K562 (cell line): ENCODE results near the gene SLC30A9. TPM values are rescaled to one million over a fixed set of nuclear protein-coding genes. Genes with fewer than 3 reads are reported as not detected.

Experiments
- ATAC-seq: fragments of 200-7000 bp; cut with Tn5 transposase; 3 replicates; pipeline ENCODE4 v1.9.1; 2020; ENCODE audit warnings: moderate library complexity
- BruUV-seq: library from RNA; stranded (reverse); fragments of 400-500 nt; replicated peaks from 2 replicates; lab custom pipeline; 2021; lab: Mats Ljungman, UMichigan
- CTCF ChIA-PET: fragments of 300-600 bp; formaldehyde crosslinking; extraction: SDS; loops from one replicate; lab custom pipeline; 2021; ENCODE audit warnings: low intra/inter-chr PET ratio; lab: Yijun Ruan, JAX
- POLR2A ChIA-PET: fragments of 300-600, 350-650 bp; sonication (Branson Sonifier 250); formaldehyde crosslinking; extraction: SDS; loops from one replicate; lab custom pipeline; 2021; ENCODE audit warnings: antibody characterized with exemption, inconsistent platforms; lab: Yijun Ruan, JAX
- DNase-seq, 4 experiments: peaks; one replicate each; pipeline versions ENCODE4 v3.0.0 to v3.0.0-alpha.2; 2011 to 2018; ENCODE audit warnings: low spot score in 3 of 4, mixed read lengths in 3 of 4; ENCODE audit errors: extremely low read depth in 1 of 4
- FAIRE-seq: peaks from 2 replicates; lab custom pipeline; 2011; peaks lifted over from hg19 to GRCh38; lab: Jason Lieb, UNC
- H2AFZ ChIP-seq: 2 replicates; pipeline ENCODE4 v1.6.0; 2011; ENCODE audit warnings: low read depth, low read length, control low read depth, inconsistent platforms
- H3K27ac ChIP-seq: fragments of 200-600 bp; 3 replicates; pipeline ENCODE4 v1.8.0; 2011; ENCODE audit warnings: low read depth, mild to moderate bottlenecking, control low read depth, inconsistent platforms, low read length, moderate library complexity, mixed read lengths; ENCODE audit errors: extremely low read depth
- H3K27me3 ChIP-seq, 2 experiments: fragments of 300-600 bp in 1 of 2; 2 replicates in 1 of 2; 3 replicates in 1 of 2; pipeline versions ENCODE4 v1.6.0 to v1.8.0; 2011; ENCODE audit warnings: inconsistent platforms in 2 of 2, low read length in 2 of 2, mild to moderate bottlenecking in 1 of 2, mixed read lengths in 1 of 2, moderate library complexity in 1 of 2; ENCODE audit not compliant: control insufficient read depth in 2 of 2, insufficient read depth in 2 of 2
- H3K36me3 ChIP-seq: fragments of 300-600 bp; 3 replicates; pipeline ENCODE4 v1.8.0; 2011; ENCODE audit warnings: mild to moderate bottlenecking, low read length, inconsistent platforms; ENCODE audit not compliant: control insufficient read depth, insufficient read depth
- H3K4me1 ChIP-seq, 2 experiments: fragments of 200-600 bp in 1 of 2; replicated peaks in 1 of 2; 2 replicates in 1 of 2; 3 replicates in 1 of 2; pipeline versions ENCODE4 v1.5.1 to v1.8.0; 2011; ENCODE audit warnings: inconsistent platforms in 2 of 2, low read length in 2 of 2, mild to moderate bottlenecking in 1 of 2, mixed read lengths in 1 of 2, moderate library complexity in 1 of 2; ENCODE audit not compliant: control insufficient read depth in 2 of 2, insufficient read depth in 2 of 2
- H3K4me2 ChIP-seq: 2 replicates; pipeline ENCODE4 v1.6.1; 2011; ENCODE audit warnings: low read length, control low read depth, inconsistent platforms, mixed read lengths; ENCODE audit not compliant: insufficient read depth
- H3K4me3 ChIP-seq: fragments of 200-600 bp; sonication (generic), shearing (Covaris generic); 2 replicates; pipeline ENCODE4 v1.5.1; 2016; ENCODE audit warnings: control low read depth, inconsistent platforms
- H3K79me2 ChIP-seq: fragments of 200-600 bp; 3 replicates; pipeline ENCODE4 v1.8.0; 2011; ENCODE audit warnings: low read length, inconsistent platforms; ENCODE audit not compliant: control insufficient read depth, insufficient read depth
- H3K9ac ChIP-seq, 2 experiments: 2 replicates each; pipeline versions ENCODE4 v1.6.0 to v1.6.1; 2011; ENCODE audit warnings: low read depth in 2 of 2, low read length in 2 of 2, control low read depth in 1 of 2, inconsistent platforms in 1 of 2, mild to moderate bottlenecking in 1 of 2, mixed read lengths in 1 of 2; ENCODE audit not compliant: insufficient read depth in 1 of 2
- H3K9me1 ChIP-seq: one replicate; pipeline ENCODE4 v1.6.0; 2011; ENCODE audit warnings: inconsistent platforms, mild to moderate bottlenecking, low read length, moderate library complexity; ENCODE audit not compliant: control insufficient read depth, insufficient read depth
- H3K9me3 ChIP-seq: replicated peaks from 2 replicates; pipeline ENCODE4 v1.5.1; 2011; ENCODE audit warnings: low read depth, low read length, inconsistent platforms; ENCODE audit not compliant: control insufficient read depth, insufficient read depth
- H4K20me1 ChIP-seq: replicated peaks from 2 replicates; pipeline ENCODE4 v1.6.1; 2011; ENCODE audit warnings: low read length, inconsistent platforms, mixed read lengths; ENCODE audit not compliant: control insufficient read depth, insufficient read depth
- BACH1 ChIP-seq: fragments of 200-800 bp; sonication (Bioruptor generic); IDR thresholded peaks from 2 replicates; pipeline ENCODE4 v1.6.1; 2016; ENCODE audit warnings: missing genetic modification characterization, missing compliant biosample characterization
- BHLHE40 ChIP-seq: IDR thresholded peaks from 2 replicates; pipeline ENCODE4 v1.6.1; 2011; ENCODE audit warnings: low read length, improper control_type of control experiment
- DLX4 ChIP-seq: fragments of 250-450 bp; sonication (Bioruptor Pico); IDR thresholded peaks from 2 replicates; pipeline ENCODE4 v1.6.1; 2021; ENCODE audit warnings: mild to moderate bottlenecking
- EHMT2 ChIP-seq: fragments of 450-650 bp; IDR thresholded peaks from 2 replicates; pipeline ENCODE4 v1.6.1; 2018; ENCODE audit warnings: antibody characterized with exemption
- ELK1 ChIP-seq: sonication (generic); formaldehyde crosslinking; IDR thresholded peaks from 2 replicates; pipeline ENCODE4 v1.8.1; 2022; ENCODE audit warnings: missing genetic modification reagents
- GTF3C2 ChIP-seq: IDR thresholded peaks from 3 replicates; pipeline ENCODE4 v1.6.1; 2011; ENCODE audit warnings: borderline replicate concordance, mild to moderate bottlenecking, moderate library complexity; ENCODE audit not compliant: insufficient read length; ENCODE audit errors: extremely low read depth
- HDGF ChIP-seq: fragments of 450-650 bp; IDR thresholded peaks from 2 replicates; pipeline ENCODE4 v1.6.1; 2016
- MCM2 ChIP-seq: fragments of 450-650 bp; IDR thresholded peaks from 2 replicates; pipeline ENCODE4 v1.6.1; 2017; ENCODE audit warnings: low read depth, mild to moderate bottlenecking
- MEF2A ChIP-seq: IDR thresholded peaks from 2 replicates; pipeline ENCODE4 v1.6.1; 2011; ENCODE audit warnings: low read depth, mild to moderate bottlenecking, low read length, moderate library complexity; ENCODE audit not compliant: control insufficient read depth
- RBFOX2 ChIP-seq: fragments of 200-400 bp; formaldehyde crosslinking; IDR thresholded peaks from 2 replicates; pipeline ENCODE4 v1.6.1; 2017; ENCODE audit warnings: low read depth, mild to moderate bottlenecking, low read length, moderate library complexity
- TCF3 ChIP-seq: sonication (generic); formaldehyde crosslinking; IDR thresholded peaks from 2 replicates; pipeline ENCODE4 v1.4.0; 2020; ENCODE audit warnings: mild to moderate bottlenecking, missing genetic modification reagents
- TCF7L2 ChIP-seq: fragments of 150-350 bp; IDR thresholded peaks from 2 replicates; pipeline ENCODE4 v1.6.1; 2016; ENCODE audit warnings: low read depth, mild to moderate bottlenecking, low read length, moderate library complexity
- ZNF253 ChIP-seq: fragments of 250-450 bp; sonication (Bioruptor Pico); conservative IDR thresholded peaks from 2 replicates; pipeline ENCODE4 v1.6.1; 2021; ENCODE audit warnings: mild to moderate bottlenecking
- ZNF398 ChIP-seq: fragments of 250-450 bp; sonication (Bioruptor Pico); IDR thresholded peaks from 2 replicates; pipeline ENCODE4 v1.8.0; 2021; ENCODE audit warnings: moderate library complexity, mild to moderate bottlenecking, inconsistent platforms
- ZNF445 ChIP-seq: fragments of 250-450 bp; sonication (Bioruptor Pico); IDR thresholded peaks from 2 replicates; pipeline ENCODE4 v1.4.0; 2020; ENCODE audit warnings: low read depth, mild to moderate bottlenecking, moderate library complexity
- ZNF778 ChIP-seq: fragments of 450-650 bp; formaldehyde crosslinking; IDR thresholded peaks from 2 replicates; pipeline ENCODE4 v1.4.0; 2020; ENCODE audit warnings: mild to moderate bottlenecking, moderate library complexity
- ZNF780A ChIP-seq: fragments of 250-450 bp; sonication (Bioruptor Pico); IDR thresholded peaks from 2 replicates; pipeline ENCODE4 v1.5.0; 2021; ENCODE audit warnings: mild to moderate bottlenecking
- WGBS: fragments of 100-300 bp; shearing (Covaris generic); methylation state at CpG from one replicate; pipeline ENCODE4 v1.1.6; 2016; ENCODE audit warnings: low coverage, mixed read lengths; ENCODE audit not compliant: insufficient coverage; ENCODE audit errors: missing lambda C conversion rate; 5-methylcytosine and 5-hydroxymethylcytosine counted together
- in situ Hi-C: fragments of 300-500 bp; cut with MboI; formaldehyde crosslinking; loops from 4 replicates; pipeline ENCODE4 v1.15.0; 2018; ENCODE audit warnings: inconsistent platforms, mixed read lengths
- intact Hi-C: fragments of 100-400 bp; cut with micrococcal nuclease; formaldehyde crosslinking; loops from 2 replicates; pipeline ENCODE4 v1.14.2; 2022
- polyA plus RNA-seq, 8 experiments: library from polyadenylated mRNA; depleted of rRNA in 4 of 8; stranded (reverse) in 5 of 8; unstranded in 3 of 8; fragments of >200 nt; fragmentation: Nextera tagmentation in 2 of 8; fragmentation: Illumina TruSeq in 1 of 8; extraction: Ambion mirVana in 2 of 8; extraction: Trizol in 1 of 8; gene quantifications; 2 replicates each; pipeline versions ENCODE4 v1.2.1 to v1.2.3, GENCODE V29; 2011 to 2014; ENCODE audit warnings: inconsistent platforms in 1 of 8, missing spikeins in 1 of 8
- total RNA-seq, 7 experiments: library from RNA; depleted of rRNA in 6 of 7; stranded (reverse); fragments of >200 nt in 6 of 7; fragmentation: Illumina TruSeq in 2 of 7; extraction: Trizol in 2 of 7; gene quantifications; 2 replicates each; pipeline versions ENCODE4 v1.2.1 to v1.2.3, GENCODE V29; 2011 to 2021; ENCODE audit warnings: low replicate concordance in 1 of 7

SLC30A9 gene
- total and polyA plus RNA-seq, 9 of the 15 experiments (the other 6 are each of a cell fraction or from before 2014, with no cell fraction given) = 14.7 to 73.5 (median 51.6) TPM

GRCh38 chr4:42008011-42008786 lies 17.9 kb downstream of the SLC30A9 start:
- intact Hi-C loops (no loop called here), in situ Hi-C loops (no loop called here)
- Histone ChIP-seq H3K9me3 (no peaks in the 10 kb centered on the region), H3K9me1 (no peaks in the 10 kb centered on the region), H3K9ac (no peak overlapping the region; a peak in 1 of 4 replicates), H3K27ac (no peak overlapping the region), H3K36me3 (peaks cover 46% of the 10 kb centered on the region), H3K27me3 (no peaks in the 10 kb centered on the region), H2AFZ (no peak overlapping the region), H3K4me2 (no peak overlapping the region), H3K79me2 (peaks cover 46% of the 10 kb centered on the region), H3K4me3 (no peak overlapping the region), H3K4me1 (no peaks in the 10 kb centered on the region), H4K20me1 (no peaks in the 10 kb centered on the region)
- BruUV-seq = no TSS peak
- 93% methylated on average over 3 of the region's 3 CpGs for WGBS
- POLR2A ChIA-PET = interaction anchor here (2.1 kb wide), 1 partner anchor 10 kb away, joined by 7 read pairs; no protein-coding TSS in a partner anchor
- no peak for DNase-seq
- CTCF ChIA-PET = no interaction called here
- FAIRE-seq = no peak
- ATAC-seq = no peak
- no peak for TF ChIP-seq ELK1
- TF ChIP-seq MEF2A = no peak
- TF ChIP-seq EHMT2 = no peak
- no peak for TF ChIP-seq TCF3
- no peak for TF ChIP-seq BACH1 (tag)
- no peak for TF ChIP-seq BHLHE40
- TF ChIP-seq GTF3C2 = no peak
- no peak for TF ChIP-seq ZNF253 (CRISPR knock-in tag)
- TF ChIP-seq DLX4 (CRISPR knock-in tag) = no peak
- TF ChIP-seq TCF7L2 = no peak
- TF ChIP-seq ZNF445 (CRISPR knock-in tag) = no peak
- TF ChIP-seq ZNF780A (CRISPR knock-in tag) = no peak
- TF ChIP-seq ZNF778 (CRISPR knock-in tag) = no peak
- TF ChIP-seq ZNF398 (CRISPR knock-in tag) = no peak
- TF ChIP-seq HDGF = no peak
- no peak for TF ChIP-seq MCM2
- TF ChIP-seq RBFOX2 = no peak
